K562 (cell line): ENCODE results near the gene UBE2I. TPM values are rescaled to one million over a fixed set of nuclear protein-coding genes. Genes with fewer than 3 reads are reported as not detected.
A peak's percentile ranks its signal among the peaks of the same experiment; 100 is the strongest.

Experiments
- BRD4 ChIP-seq: fragments of 200-600 bp; sonication (generic); IDR thresholded peaks from 2 replicates; pipeline ENCODE4 v1.6.1; 2017; ENCODE audit warnings: inconsistent platforms
- CBX5 ChIP-seq: IDR thresholded peaks from 2 replicates; pipeline ENCODE4 v1.6.1; 2014; ENCODE audit warnings: low read depth, borderline replicate concordance
- EHMT2 ChIP-seq: fragments of 450-650 bp; IDR thresholded peaks from 2 replicates; pipeline ENCODE4 v1.6.1; 2018; ENCODE audit warnings: antibody characterized with exemption
- FOSL1 ChIP-seq: fragments of 200-800 bp; sonication (Bioruptor generic); conservative IDR thresholded peaks from 2 replicates; pipeline ENCODE4 v1.6.1; 2016; ENCODE audit warnings: missing genetic modification characterization, missing compliant biosample characterization
- FOXP1 ChIP-seq: sonication (generic); formaldehyde crosslinking; IDR thresholded peaks from 2 replicates; pipeline ENCODE4 v1.8.0; 2022; ENCODE audit warnings: mild to moderate bottlenecking, missing genetic modification reagents
- GABPA ChIP-seq: fragments of 200-800 bp; sonication (Bioruptor generic); conservative IDR thresholded peaks from 2 replicates; pipeline ENCODE4 v1.6.1; 2016; ENCODE audit warnings: low read depth, missing genetic modification characterization, missing compliant biosample characterization
- HDAC2 ChIP-seq: fragments of 450-650 bp; IDR thresholded peaks from 2 replicates; pipeline ENCODE4 v1.6.1; 2016; ENCODE audit warnings: mild to moderate bottlenecking
- HES1 ChIP-seq: fragments of 450-650 bp; IDR thresholded peaks from 2 replicates; pipeline ENCODE4 v1.6.1; 2016; ENCODE audit warnings: low read depth, mild to moderate bottlenecking, moderate library complexity
- JUNB ChIP-seq: fragments of 450-650 bp; formaldehyde crosslinking; conservative IDR thresholded peaks from 2 replicates; pipeline ENCODE4 v1.4.0; 2020; ENCODE audit warnings: mild to moderate bottlenecking
- MITF ChIP-seq: IDR thresholded peaks from 2 replicates; pipeline ENCODE4 v1.6.1; 2014; ENCODE audit warnings: antibody characterized with exemption
- MTA3 ChIP-seq: fragments of 450-650 bp; formaldehyde crosslinking; IDR thresholded peaks from 2 replicates; pipeline ENCODE4 v1.6.1; 2017; ENCODE audit warnings: mild to moderate bottlenecking, borderline replicate concordance
- PRMT5 ChIP-seq: sonication (generic); formaldehyde crosslinking; IDR thresholded peaks from 2 replicates; pipeline ENCODE4 v1.5.0; 2020; ENCODE audit warnings: missing genetic modification reagents
- SLC30A9 ChIP-seq: fragments of 250-450 bp; sonication (Bioruptor Pico); IDR thresholded peaks from 2 replicates; pipeline ENCODE4 v1.8.0; 2022; ENCODE audit warnings: mild to moderate bottlenecking, moderate library complexity
- SRSF3 ChIP-seq: fragments of 200-400 bp; formaldehyde crosslinking; IDR thresholded peaks from 2 replicates; pipeline ENCODE4 v1.6.1; 2016; ENCODE audit warnings: mild to moderate bottlenecking, low read length, moderate library complexity; ENCODE audit not compliant: insufficient read depth
- ZBED1 ChIP-seq: IDR thresholded peaks from 2 replicates; pipeline ENCODE4 v1.6.1; 2014
- ZNF318 ChIP-seq, 2 experiments: fragments of 450-650 bp; IDR thresholded peaks; 2 replicates each; pipeline ENCODE4 v1.6.1; 2016; ENCODE audit warnings: mild to moderate bottlenecking in 2 of 2, borderline replicate concordance in 1 of 2, low read depth in 1 of 2, moderate library complexity in 1 of 2
- ZNF584 ChIP-seq: fragments of 200-800 bp; sonication (Bioruptor generic); IDR thresholded peaks from 2 replicates; pipeline ENCODE4 v1.6.1; 2016; ENCODE audit warnings: low read depth, mild to moderate bottlenecking, missing genetic modification characterization, missing compliant biosample characterization
- polyA plus RNA-seq, 8 experiments: library from polyadenylated mRNA; depleted of rRNA in 4 of 8; stranded (reverse) in 5 of 8; unstranded in 3 of 8; fragments of >200 nt; fragmentation: Nextera tagmentation in 2 of 8; fragmentation: Illumina TruSeq in 1 of 8; extraction: Ambion mirVana in 2 of 8; extraction: Trizol in 1 of 8; gene quantifications; 2 replicates each; pipeline versions ENCODE4 v1.2.1 to v1.2.3, GENCODE V29; 2011 to 2014; ENCODE audit warnings: inconsistent platforms in 1 of 8, missing spikeins in 1 of 8
- total RNA-seq, 7 experiments: library from RNA; depleted of rRNA in 6 of 7; stranded (reverse); fragments of >200 nt in 6 of 7; fragmentation: Illumina TruSeq in 2 of 7; extraction: Trizol in 2 of 7; gene quantifications; 2 replicates each; pipeline versions ENCODE4 v1.2.1 to v1.2.3, GENCODE V29; 2011 to 2021; ENCODE audit warnings: low replicate concordance in 1 of 7
- TF ChIP-seq, protein P1 (sequence below): fragments of 250-450 bp; sonication (Bioruptor Pico); IDR thresholded peaks from 2 replicates; pipeline ENCODE4 v1.8.0; 2022; ENCODE audit warnings: moderate library complexity, mild to moderate bottlenecking, inconsistent platforms

Gene UBE2I
- total and polyA plus RNA-seq, 9 of the 15 experiments (the other 6 are each of a cell fraction or from before 2014, with no cell fraction given): 36.6 to 254 (median 104) TPM

GRCh38 chr16:1351582-1352362 lies 42.3 kb downstream of the UBE2I start, which contains the start of the genes GNPTG and TSR3 (continued):
- no peak for TF ChIP-seq HES1
- TF ChIP-seq, protein P1, sequence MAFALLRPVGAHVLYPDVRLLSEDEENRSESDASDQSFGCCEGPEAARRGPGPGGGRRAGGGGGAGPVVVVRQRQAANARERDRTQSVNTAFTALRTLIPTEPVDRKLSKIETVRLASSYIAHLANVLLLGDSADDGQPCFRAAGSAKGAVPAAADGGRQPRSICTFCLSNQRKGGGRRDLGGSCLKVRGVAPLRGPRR: no peak
- no peak for TF ChIP-seq PRMT5 (CRISPR knock-in tag)
- TF ChIP-seq CBX5: no peak
- no peak for TF ChIP-seq ZNF318 (IDR thresholded peaks at IDR 0.05; ENCODE audit: borderline replicate concordance in 1 of 2, low read depth in 1 of 2)
- peak; percentile 65; the same call in 1 of the 2 replicates for TF ChIP-seq MTA3
- peak; percentile 82; the same call in 1 of the 2 replicates for TF ChIP-seq MITF
- no peak; the same call in 1 of the 2 replicates for TF ChIP-seq FOXP1 (CRISPR knock-in tag)
- TF ChIP-seq GABPA (tag): peak; percentile 95
- 0 out of 2 replicates have a peak, but pooled peaks have one; percentile 22 for TF ChIP-seq FOSL1 (tag)
- no peak for TF ChIP-seq HDAC2
- TF ChIP-seq EHMT2: no peak
- TF ChIP-seq ZBED1: no peak
- no peak for TF ChIP-seq ZNF584 (CRISPR knock-in tag)
- TF ChIP-seq SLC30A9: no peak
- no peak for TF ChIP-seq BRD4
- TF ChIP-seq SRSF3: no peak
- TF ChIP-seq JUNB (CRISPR knock-in tag): no peak
